Fibroblast of lung (primary cell): Measurements from ENCODE around the gene GSG1L. TPM values are rescaled to one million over a fixed set of nuclear protein-coding genes. Genes with fewer than 3 reads are reported as not detected.

Experiments used
- DNase-seq, 2 donors: peaks; one replicate each; pipeline versions ENCODE4 v3.0.0 to v3.0.0-alpha.2; 2010; ENCODE audit warnings: low read depth in 2 of 2
- H2AFZ ChIP-seq: 2 replicates; pipeline ENCODE4 v1.5.1; 2012; ENCODE audit warnings: low read length, control low read depth, inconsistent platforms
- H3K27ac ChIP-seq: 2 replicates; pipeline ENCODE4 v1.5.1; 2011; ENCODE audit warnings: low read length, control low read depth; ENCODE audit not compliant: insufficient read depth
- H3K27me3 ChIP-seq: 2 replicates; pipeline ENCODE4 v1.5.1; 2011; ENCODE audit warnings: mild to moderate bottlenecking, low read length; ENCODE audit not compliant: control insufficient read depth, insufficient read depth
- H3K36me3 ChIP-seq: 2 replicates; pipeline ENCODE4 v1.5.1; 2011; ENCODE audit warnings: low read length; ENCODE audit not compliant: control insufficient read depth, insufficient read depth
- H3K4me1 ChIP-seq: 2 replicates; pipeline ENCODE4 v1.5.1; 2011; ENCODE audit warnings: low read length; ENCODE audit not compliant: control insufficient read depth, insufficient read depth; ENCODE audit errors: extremely low read depth
- H3K4me2 ChIP-seq: 2 replicates; pipeline ENCODE4 v1.5.1; 2011; ENCODE audit warnings: low read length, control low read depth; ENCODE audit not compliant: insufficient read depth; ENCODE audit errors: extremely low read depth
- H3K4me3 ChIP-seq, 4 experiments: fragments of 200-600 bp in 1 of 4; sonication (generic) in 1 of 4; replicated peaks in 1 of 4; 2 replicates each; pipeline ENCODE4 v1.5.1; 2011 to 2016; ENCODE audit warnings: low read length in 4 of 4, low read depth in 3 of 4, mild to moderate bottlenecking in 3 of 4, control low read depth in 2 of 4, inconsistent platforms in 1 of 4, mixed read lengths in 1 of 4; ENCODE audit not compliant: insufficient read depth in 1 of 4; ENCODE audit errors: control extremely low read depth in 1 of 4
- H3K79me2 ChIP-seq: 2 replicates; pipeline ENCODE4 v1.5.1; 2012; ENCODE audit warnings: mild to moderate bottlenecking, low read length, inconsistent platforms; ENCODE audit not compliant: control insufficient read depth, insufficient read depth
- H3K9ac ChIP-seq: 2 replicates; pipeline ENCODE4 v1.5.1; 2011; ENCODE audit warnings: mild to moderate bottlenecking, low read length, control low read depth; ENCODE audit not compliant: insufficient read depth
- H3K9me3 ChIP-seq: 2 replicates; pipeline ENCODE4 v1.5.1; 2012; ENCODE audit warnings: low read depth, low read length; ENCODE audit not compliant: control insufficient read depth, insufficient read depth
- H4K20me1 ChIP-seq: 2 replicates; pipeline ENCODE4 v1.5.1; 2011; ENCODE audit warnings: low read length; ENCODE audit not compliant: control insufficient read depth, insufficient read depth; ENCODE audit errors: extremely low read depth
- CTCF ChIP-seq, 2 donors: IDR thresholded peaks in 1 of 2; conservative IDR thresholded peaks in 1 of 2; 1 replicate in 1 of 2; 2 replicates in 1 of 2; pipeline ENCODE4 v1.5.1; 2011 to 2012; ENCODE audit warnings: low read length in 2 of 2, control low read depth in 1 of 2, inconsistent platforms in 1 of 2, low read depth in 1 of 2, mild to moderate bottlenecking in 1 of 2
- EZH2 ChIP-seq: IDR thresholded peaks from 2 replicates; pipeline ENCODE4 v1.5.1; 2012; ENCODE audit warnings: low read length, control low read depth, mild to moderate bottlenecking; ENCODE audit errors: missing control alignments
- polyA plus RNA-seq, 2 donors: library from polyadenylated mRNA; depleted of rRNA in 1 of 2; stranded (reverse) in 1 of 2; unstranded in 1 of 2; fragments of >200 nt; gene quantifications; 2 replicates each; pipeline ENCODE4 v1.2.1, GENCODE V29; 2011 to 2012; ENCODE audit warnings: missing spikeins in 1 of 2
- total RNA-seq: library from RNA; depleted of rRNA; stranded (reverse); fragments of >200 nt; gene quantifications from 2 replicates; pipeline ENCODE4 v1.2.1, GENCODE V29; 2014

Gene GSG1L
- total and polyA plus RNA-seq, 2 donors (not counting 1 experiment from before 2014, with no cell fraction given) = not detected

- no peak overlapping the region for H3K9ac ChIP-seq
- peaks cover 52% of the 10 kb centered on the region for H3K36me3 ChIP-seq
- H3K4me2 ChIP-seq = no peak overlapping the region
- no peaks in the 10 kb centered on the region for H4K20me1 ChIP-seq
- peaks cover 7% of the 10 kb centered on the region for H3K79me2 ChIP-seq
- H3K27me3 ChIP-seq = no peaks in the 10 kb centered on the region
- TF ChIP-seq EZH2 (no peak), CTCF (conservative IDR thresholded peaks at IDR 0.05 in 1 of 2, IDR thresholded peaks at IDR 0.05 in 1 of 2; ENCODE audit: low read depth in 1 of 2, low read length in 2 of 2) (no peak)
- H3K4me3 ChIP-seq = no peak overlapping the region
- no peak for DNase-seq
- no peaks in the 10 kb centered on the region for H3K4me1 ChIP-seq
- H3K9me3 ChIP-seq = no peaks in the 10 kb centered on the region
- H2AFZ ChIP-seq = no peak overlapping the region
- H3K27ac ChIP-seq = no peak overlapping the region
These were observed 41.8 kb upstream of the GSG1L start for GRCh38 chr16:28105297-28105696.

- Histone ChIP-seq H4K20me1 (no peaks in the 10 kb centered on the region), H3K4me2 (no peak overlapping the region), H3K27ac (no peak overlapping the region), H2AFZ (no peak overlapping the region), H3K4me3 (no peak overlapping the region), H3K9me3 (no peaks in the 10 kb centered on the region), H3K9ac (no peak overlapping the region), H3K79me2 (peaks cover 7% of the 10 kb centered on the region), H3K36me3 (peaks cover 55% of the 10 kb centered on the region), H3K27me3 (no peaks in the 10 kb centered on the region), H3K4me1 (no peaks in the 10 kb centered on the region)
- TF ChIP-seq EZH2 (no peak), CTCF (conservative IDR thresholded peaks at IDR 0.05 in 1 of 2, IDR thresholded peaks at IDR 0.05 in 1 of 2; ENCODE audit: low read depth in 1 of 2, low read length in 2 of 2) (no peak)
- no peak for DNase-seq
These were observed 40.9 kb upstream of the GSG1L start for GRCh38 chr16:28104404-28104803.

- no peak overlapping the region for H3K4me3 ChIP-seq
- no peak overlapping the region for H3K27ac ChIP-seq
- peaks cover 53% of the 10 kb centered on the region for H3K36me3 ChIP-seq
- H3K27me3 ChIP-seq = no peaks in the 10 kb centered on the region
- peaks cover 3% of the 10 kb centered on the region for H3K79me2 ChIP-seq
- H4K20me1 ChIP-seq = no peaks in the 10 kb centered on the region
- no peaks in the 10 kb centered on the region for H3K4me1 ChIP-seq
- no peak overlapping the region for H3K9ac ChIP-seq
- H3K4me2 ChIP-seq = no peak overlapping the region
- DNase-seq = no peak
- H3K9me3 ChIP-seq = no peaks in the 10 kb centered on the region
- TF ChIP-seq CTCF (conservative IDR thresholded peaks at IDR 0.05 in 1 of 2, IDR thresholded peaks at IDR 0.05 in 1 of 2; ENCODE audit: low read depth in 1 of 2, low read length in 2 of 2) = no peak
- no peak for TF ChIP-seq EZH2
- no peak overlapping the region for H2AFZ ChIP-seq
These were observed 40.1 kb upstream of the GSG1L start for GRCh38 chr16:28103516-28104170.
